ENCODE measurements around the gene MAP2.

MAP2 gene

GRCh38 chr2:209532321-209532720, 108.5 kb downstream of the MAP2 start:
- H3K9me3 ChIP-seq (ENCODE audit: control insufficient read depth, insufficient read depth, low read depth, low read length) = no peaks in the 10 kb centered on the region
- no peaks in the 10 kb centered on the region for H3K4me1 ChIP-seq (ENCODE audit: control insufficient read depth, insufficient read depth, low read length)
- no peak overlapping the region for H3K4me3 ChIP-seq (ENCODE audit: low read depth, low read length)
- H3K27ac ChIP-seq (ENCODE audit: low read depth, low read length) = no peak overlapping the region
- no peaks in the 10 kb centered on the region for H3K36me3 ChIP-seq (ENCODE audit: control insufficient read depth, insufficient read depth, low read length)
- peaks cover 4% of the 10 kb centered on the region for H3K27me3 ChIP-seq (ENCODE audit: control insufficient read depth, insufficient read depth, low read length)
- no peak overlapping the region for H3K9ac ChIP-seq (ENCODE audit: low read length)

GRCh38 chr2:209533391-209533790, 109.5 kb downstream of the MAP2 start:
- Histone ChIP-seq H3K4me1 (ENCODE audit: control insufficient read depth, insufficient read depth, low read length) (no peaks in the 10 kb centered on the region), H3K36me3 (ENCODE audit: control insufficient read depth, insufficient read depth, low read length) (no peaks in the 10 kb centered on the region), H3K27ac (ENCODE audit: low read depth, low read length) (no peak overlapping the region), H3K9ac (ENCODE audit: low read length) (no peak overlapping the region), H3K27me3 (ENCODE audit: control insufficient read depth, insufficient read depth, low read length) (no peaks in the 10 kb centered on the region), H3K4me3 (ENCODE audit: low read depth, low read length) (no peak overlapping the region), H3K9me3 (ENCODE audit: control insufficient read depth, insufficient read depth, low read depth, low read length) (no peaks in the 10 kb centered on the region)

- Histone ChIP-seq H3K27ac (ENCODE audit: low read depth, low read length) (no peak overlapping the region), H3K4me3 (ENCODE audit: low read depth, low read length) (no peak overlapping the region), H3K9ac (ENCODE audit: low read length) (no peak overlapping the region), H3K9me3 (ENCODE audit: control insufficient read depth, insufficient read depth, low read depth, low read length) (no peaks in the 10 kb centered on the region), H3K36me3 (ENCODE audit: control insufficient read depth, insufficient read depth, low read length) (no peaks in the 10 kb centered on the region), H3K27me3 (ENCODE audit: control insufficient read depth, insufficient read depth, low read length) (no peaks in the 10 kb centered on the region), H3K4me1 (ENCODE audit: control insufficient read depth, insufficient read depth, low read length) (no peaks in the 10 kb centered on the region)
These were observed 110.4 kb downstream of the MAP2 start for GRCh38 chr2:209534228-209534627.

GRCh38 chr2:209536363-209536762, 112.5 kb downstream of the MAP2 start:
- H3K4me1 ChIP-seq (ENCODE audit: control insufficient read depth, insufficient read depth, low read length) = no peaks in the 10 kb centered on the region
- no peaks in the 10 kb centered on the region for H3K36me3 ChIP-seq (ENCODE audit: control insufficient read depth, insufficient read depth, low read length)
- H3K4me3 ChIP-seq (ENCODE audit: low read depth, low read length) = no peak overlapping the region
- H3K27ac ChIP-seq (ENCODE audit: low read depth, low read length) = no peak overlapping the region
- H3K9me3 ChIP-seq (ENCODE audit: control insufficient read depth, insufficient read depth, low read depth, low read length) = no peaks in the 10 kb centered on the region
- H3K9ac ChIP-seq (ENCODE audit: low read length) = no peak overlapping the region
- H3K27me3 ChIP-seq (ENCODE audit: control insufficient read depth, insufficient read depth, low read length) = no peaks in the 10 kb centered on the region

GRCh38 chr2:209547726-209548125, 123.9 kb downstream of the MAP2 start:
- Histone ChIP-seq H3K27ac (ENCODE audit: low read depth, low read length) (no peak overlapping the region), H3K36me3 (ENCODE audit: control insufficient read depth, insufficient read depth, low read length) (no peaks in the 10 kb centered on the region), H3K4me1 (ENCODE audit: control insufficient read depth, insufficient read depth, low read length) (no peaks in the 10 kb centered on the region), H3K4me3 (ENCODE audit: low read depth, low read length) (no peak overlapping the region), H3K9me3 (ENCODE audit: control insufficient read depth, insufficient read depth, low read depth, low read length) (no peaks in the 10 kb centered on the region), H3K9ac (ENCODE audit: low read length) (no peak overlapping the region), H3K27me3 (ENCODE audit: control insufficient read depth, insufficient read depth, low read length) (no peaks in the 10 kb centered on the region)

- H3K36me3 ChIP-seq (ENCODE audit: control insufficient read depth, insufficient read depth, low read length) = no peaks in the 10 kb centered on the region
- no peak overlapping the region for H3K9ac ChIP-seq (ENCODE audit: low read length)
- H3K9me3 ChIP-seq (ENCODE audit: control insufficient read depth, insufficient read depth, low read depth, low read length) = no peaks in the 10 kb centered on the region
- H3K27me3 ChIP-seq (ENCODE audit: control insufficient read depth, insufficient read depth, low read length) = no peaks in the 10 kb centered on the region
- H3K4me3 ChIP-seq (ENCODE audit: low read depth, low read length) = no peak overlapping the region
- H3K27ac ChIP-seq (ENCODE audit: low read depth, low read length) = no peak overlapping the region
- no peaks in the 10 kb centered on the region for H3K4me1 ChIP-seq (ENCODE audit: control insufficient read depth, insufficient read depth, low read length)
These were observed 125.7 kb downstream of the MAP2 start for GRCh38 chr2:209549589-209549988.

- Histone ChIP-seq H3K4me3 (ENCODE audit: low read depth, low read length) (no peak overlapping the region), H3K9me3 (ENCODE audit: control insufficient read depth, insufficient read depth, low read depth, low read length) (no peaks in the 10 kb centered on the region), H3K27me3 (ENCODE audit: control insufficient read depth, insufficient read depth, low read length) (no peaks in the 10 kb centered on the region), H3K4me1 (ENCODE audit: control insufficient read depth, insufficient read depth, low read length) (no peaks in the 10 kb centered on the region), H3K36me3 (ENCODE audit: control insufficient read depth, insufficient read depth, low read length) (no peaks in the 10 kb centered on the region), H3K27ac (ENCODE audit: low read depth, low read length) (no peak overlapping the region), H3K9ac (ENCODE audit: low read length) (no peak overlapping the region)
These were observed 130.1 kb downstream of the MAP2 start for GRCh38 chr2:209553913-209554312.

- Histone ChIP-seq H3K4me1 (ENCODE audit: control insufficient read depth, insufficient read depth, low read length) (no peaks in the 10 kb centered on the region), H3K9ac (ENCODE audit: low read length) (no peak overlapping the region), H3K4me3 (ENCODE audit: low read depth, low read length) (no peak overlapping the region), H3K36me3 (ENCODE audit: control insufficient read depth, insufficient read depth, low read length) (no peaks in the 10 kb centered on the region), H3K9me3 (ENCODE audit: control insufficient read depth, insufficient read depth, low read depth, low read length) (no peaks in the 10 kb centered on the region), H3K27ac (ENCODE audit: low read depth, low read length) (no peak overlapping the region), H3K27me3 (ENCODE audit: control insufficient read depth, insufficient read depth, low read length) (no peaks in the 10 kb centered on the region)
These were observed 132.6 kb downstream of the MAP2 start for GRCh38 chr2:209556354-209556961.

- no peak overlapping the region for H3K27ac ChIP-seq (ENCODE audit: low read depth, low read length)
- no peaks in the 10 kb centered on the region for H3K4me1 ChIP-seq (ENCODE audit: control insufficient read depth, insufficient read depth, low read length)
- no peaks in the 10 kb centered on the region for H3K27me3 ChIP-seq (ENCODE audit: control insufficient read depth, insufficient read depth, low read length)
- H3K9me3 ChIP-seq (ENCODE audit: control insufficient read depth, insufficient read depth, low read depth, low read length) = no peaks in the 10 kb centered on the region
- H3K9ac ChIP-seq (ENCODE audit: low read length) = no peak overlapping the region
- H3K4me3 ChIP-seq (ENCODE audit: low read depth, low read length) = no peak overlapping the region
- H3K36me3 ChIP-seq (ENCODE audit: control insufficient read depth, insufficient read depth, low read length) = no peaks in the 10 kb centered on the region
These were observed 137.1 kb downstream of the MAP2 start for GRCh38 chr2:209560911-209561310.

GRCh38 chr2:209563453-209563852, 139.6 kb downstream of the MAP2 start:
- no peaks in the 10 kb centered on the region for H3K9me3 ChIP-seq (ENCODE audit: control insufficient read depth, insufficient read depth, low read depth, low read length)
- H3K4me3 ChIP-seq (ENCODE audit: low read depth, low read length) = no peak overlapping the region
- H3K36me3 ChIP-seq (ENCODE audit: control insufficient read depth, insufficient read depth, low read length) = no peaks in the 10 kb centered on the region
- H3K27ac ChIP-seq (ENCODE audit: low read depth, low read length) = no peak overlapping the region
- no peaks in the 10 kb centered on the region for H3K27me3 ChIP-seq (ENCODE audit: control insufficient read depth, insufficient read depth, low read length)
- no peak overlapping the region for H3K9ac ChIP-seq (ENCODE audit: low read length)
- H3K4me1 ChIP-seq (ENCODE audit: control insufficient read depth, insufficient read depth, low read length) = no peaks in the 10 kb centered on the region

- H3K4me3 ChIP-seq (ENCODE audit: low read depth, low read length) = no peak overlapping the region
- no peak overlapping the region for H3K9ac ChIP-seq (ENCODE audit: low read length)
- no peaks in the 10 kb centered on the region for H3K36me3 ChIP-seq (ENCODE audit: control insufficient read depth, insufficient read depth, low read length)
- no peaks in the 10 kb centered on the region for H3K4me1 ChIP-seq (ENCODE audit: control insufficient read depth, insufficient read depth, low read length)
- H3K27ac ChIP-seq (ENCODE audit: low read depth, low read length) = no peak overlapping the region
- H3K9me3 ChIP-seq (ENCODE audit: control insufficient read depth, insufficient read depth, low read depth, low read length) = no peaks in the 10 kb centered on the region
- no peaks in the 10 kb centered on the region for H3K27me3 ChIP-seq (ENCODE audit: control insufficient read depth, insufficient read depth, low read length)
These were observed 141.0 kb downstream of the MAP2 start for GRCh38 chr2:209564816-209565215.
